Measurements from ENCODE around the gene CTNNA3. TPM values are rescaled to one million over a fixed set of nuclear protein-coding genes. Genes with fewer than 3 reads are reported as not detected.

Gene CTNNA3
- total RNA-seq, 1 experiment from 2014 or later: not detected

DNA sequence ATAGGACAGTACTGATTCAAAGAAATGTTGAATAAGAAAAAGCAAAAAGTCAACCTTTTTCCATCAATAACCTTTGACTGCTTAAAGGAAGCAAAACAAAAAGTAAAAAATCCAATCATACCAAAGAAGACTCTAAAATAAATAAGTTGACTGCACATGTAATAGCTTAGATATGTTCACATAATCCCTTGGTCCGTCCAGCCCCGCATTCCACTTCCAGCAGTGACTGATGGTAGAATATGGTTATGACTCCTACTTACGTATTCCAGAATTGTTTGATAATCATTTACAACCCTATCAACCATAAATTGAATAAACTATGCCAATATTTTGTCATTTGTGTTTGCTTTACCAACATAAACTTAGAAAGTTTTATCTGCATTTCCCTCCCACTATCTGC, 77.9 kb downstream of the CTNNA3 start:
- no peaks in the 10 kb centered on the region for H3K4me1 Mint-ChIP-seq (ENCODE audit: low read depth, unreplicated experiment)
- H3K9me3 Mint-ChIP-seq (ENCODE audit: low read depth, unreplicated experiment): no peaks in the 10 kb centered on the region
- TF ChIP-seq CTCF (IDR thresholded peaks at IDR 0.05; ENCODE audit: unreplicated experiment): no peak
- H3K36me3 Mint-ChIP-seq (ENCODE audit: insufficient read depth, unreplicated experiment): no peaks in the 10 kb centered on the region
- intact Hi-C loops (cut with micrococcal nuclease; ENCODE audit: unreplicated experiment): no loop called here
- BruUV-seq (replicated peaks): no TSS peak
- CTCF ChIA-PET: no interaction called here
- no peak overlapping the region for H3K27ac Mint-ChIP-seq (ENCODE audit: unreplicated experiment)
- DNase-seq: no peak
- no peak overlapping the region for H3K4me3 Mint-ChIP-seq (ENCODE audit: low read depth, unreplicated experiment)
- no peaks in the 10 kb centered on the region for H3K27me3 Mint-ChIP-seq (ENCODE audit: unreplicated experiment)

- H3K27ac Mint-ChIP-seq (ENCODE audit: unreplicated experiment): no peak overlapping the region
- no peak for TF ChIP-seq CTCF (IDR thresholded peaks at IDR 0.05; ENCODE audit: unreplicated experiment)
- peaks cover 3% of the 10 kb centered on the region for H3K4me1 Mint-ChIP-seq (ENCODE audit: low read depth, unreplicated experiment)
- H3K27me3 Mint-ChIP-seq (ENCODE audit: unreplicated experiment): no peaks in the 10 kb centered on the region
- H3K9me3 Mint-ChIP-seq (ENCODE audit: low read depth, unreplicated experiment): no peaks in the 10 kb centered on the region
- no TSS peak for BruUV-seq (replicated peaks)
- no peak for DNase-seq
- intact Hi-C loops (cut with micrococcal nuclease; ENCODE audit: unreplicated experiment): no loop called here
- no peak overlapping the region for H3K4me3 Mint-ChIP-seq (ENCODE audit: low read depth, unreplicated experiment)
- H3K36me3 Mint-ChIP-seq (ENCODE audit: insufficient read depth, unreplicated experiment): no peaks in the 10 kb centered on the region
- CTCF ChIA-PET: no interaction called here
Observed at GRCh38 chr10:67612577-67613537, 83.1 kb downstream of the CTNNA3 start.

DNA sequence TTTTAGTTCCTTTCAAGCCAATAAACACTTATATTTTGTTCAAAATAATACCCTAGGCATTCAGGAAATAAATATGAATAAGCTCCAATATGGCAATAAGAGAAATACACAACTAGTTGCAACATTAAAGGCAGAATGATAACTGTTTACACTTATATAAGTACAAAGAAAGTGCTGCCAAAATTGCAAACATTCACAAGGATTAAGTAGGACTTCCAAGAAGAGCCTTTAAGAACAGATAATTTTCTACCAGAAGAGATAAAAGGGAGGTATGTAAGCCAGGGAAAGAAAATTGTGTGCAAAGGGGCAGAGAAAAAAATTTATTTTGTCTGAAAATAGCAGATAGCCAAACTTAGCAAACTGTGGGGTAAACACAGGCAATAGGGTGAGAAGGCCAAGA, 83.8 kb downstream of the CTNNA3 start:
- no peak for TF ChIP-seq CTCF (IDR thresholded peaks at IDR 0.05; ENCODE audit: unreplicated experiment)
- CTCF ChIA-PET: interaction anchor here (0.6 kb wide), 1 partner anchor 890 kb away, joined by 4 read pairs; no protein-coding TSS in a partner anchor
- no TSS peak for BruUV-seq (replicated peaks)
- Mint-ChIP-seq H3K27me3 (ENCODE audit: unreplicated experiment) (no peaks in the 10 kb centered on the region), H3K27ac (ENCODE audit: unreplicated experiment) (no peak overlapping the region), H3K4me1 (ENCODE audit: low read depth, unreplicated experiment) (peaks cover 10% of the 10 kb centered on the region), H3K9me3 (ENCODE audit: low read depth, unreplicated experiment) (no peaks in the 10 kb centered on the region), H3K36me3 (ENCODE audit: insufficient read depth, unreplicated experiment) (no peaks in the 10 kb centered on the region), H3K4me3 (ENCODE audit: low read depth, unreplicated experiment) (no peak overlapping the region)
- intact Hi-C loops (cut with micrococcal nuclease; ENCODE audit: unreplicated experiment): no loop called here
- DNase-seq: no peak

DNA sequence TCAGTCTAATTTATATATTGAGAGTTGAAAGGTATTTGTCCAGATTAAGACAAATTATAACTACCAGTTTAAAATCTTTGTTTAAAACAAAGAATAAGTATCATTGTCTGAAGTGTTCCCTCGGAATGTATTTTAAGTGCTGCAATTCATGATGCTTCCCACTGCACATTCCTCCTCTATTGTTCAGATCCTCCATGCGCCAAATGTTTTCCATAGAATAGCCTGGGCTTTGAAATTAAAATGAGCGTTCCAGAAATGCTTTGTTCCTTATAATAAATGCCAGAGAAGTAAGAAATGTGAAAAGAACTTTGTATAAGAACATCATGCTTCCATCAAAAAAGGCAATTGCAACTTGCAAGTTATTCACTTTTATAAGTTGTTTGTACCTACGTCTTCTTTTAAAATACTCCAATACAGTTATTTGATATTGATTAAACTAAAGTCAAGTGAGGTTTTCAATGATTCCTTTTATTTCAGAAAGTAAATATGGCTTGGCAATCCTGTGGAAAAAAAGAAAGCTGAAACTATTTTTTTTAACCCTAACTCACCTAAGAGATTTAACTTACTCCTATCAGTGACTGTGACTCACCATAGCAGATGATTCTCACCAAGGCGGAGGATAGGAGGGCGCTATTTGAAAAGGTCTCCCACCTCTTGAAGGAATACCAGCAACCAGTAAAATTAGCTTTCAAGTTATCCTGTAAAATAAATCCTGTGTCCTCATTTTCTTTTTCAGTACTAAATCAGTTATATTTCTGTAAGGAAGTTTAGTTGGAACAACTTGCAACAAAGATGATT, 85.8 kb downstream of the CTNNA3 start:
- Mint-ChIP-seq H3K4me3 (ENCODE audit: low read depth, unreplicated experiment) (no peak overlapping the region), H3K27ac (ENCODE audit: unreplicated experiment) (no peak overlapping the region), H3K4me1 (ENCODE audit: low read depth, unreplicated experiment) (peaks cover 18% of the 10 kb centered on the region), H3K27me3 (ENCODE audit: unreplicated experiment) (no peaks in the 10 kb centered on the region), H3K36me3 (ENCODE audit: insufficient read depth, unreplicated experiment) (no peaks in the 10 kb centered on the region), H3K9me3 (ENCODE audit: low read depth, unreplicated experiment) (no peaks in the 10 kb centered on the region)
- no TSS peak for BruUV-seq (replicated peaks)
- no peak for DNase-seq
- intact Hi-C loops (cut with micrococcal nuclease; ENCODE audit: unreplicated experiment): no loop called here
- no peak for TF ChIP-seq CTCF (IDR thresholded peaks at IDR 0.05; ENCODE audit: unreplicated experiment)
- CTCF ChIA-PET: no interaction called here
